Measurements from ENCODE around the gene AMPD2.

Gene AMPD2

DNA sequence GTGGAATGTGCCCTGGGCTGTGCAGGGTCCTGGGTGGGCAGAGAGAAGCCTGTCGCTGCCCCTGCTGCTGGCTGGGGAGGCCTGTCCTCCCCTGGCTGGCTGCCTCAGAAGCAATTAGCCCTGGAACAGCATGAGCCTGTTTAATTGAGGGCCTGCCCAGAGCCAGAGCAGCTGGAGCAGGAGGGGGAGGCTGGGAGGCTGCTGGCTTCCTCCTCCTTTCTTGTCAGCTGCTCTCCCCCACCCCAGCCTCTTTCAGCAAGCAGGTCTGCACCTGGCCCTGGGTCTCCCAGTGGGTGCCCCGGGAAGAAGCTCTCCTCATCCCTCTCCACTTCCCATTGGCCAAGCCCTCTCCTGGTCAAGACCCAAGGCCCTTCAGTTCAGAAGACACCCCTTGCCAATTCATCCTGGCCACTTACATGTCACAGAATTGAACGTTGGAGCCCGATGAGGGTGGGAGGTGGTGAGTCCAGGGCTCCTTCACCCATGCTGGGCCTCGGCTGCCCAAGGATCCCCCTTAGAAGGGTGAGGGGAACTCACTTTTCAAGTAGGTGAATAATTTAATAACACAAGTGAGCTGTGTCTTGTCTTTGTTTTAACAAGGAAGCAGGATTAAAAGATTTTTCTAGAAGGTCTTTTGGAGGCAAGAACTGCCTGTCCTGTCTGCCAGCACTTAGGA, 13.2 kb downstream of the AMPD2 start:
- in situ Hi-C loops (cut with HindIII; ENCODE audit: low sequenced_read_pairs): no loop called here
- no peak overlapping the region for H3K4me3 ChIP-seq (ENCODE audit: low read depth, low read length)
- TF ChIP-seq, protein P1, sequence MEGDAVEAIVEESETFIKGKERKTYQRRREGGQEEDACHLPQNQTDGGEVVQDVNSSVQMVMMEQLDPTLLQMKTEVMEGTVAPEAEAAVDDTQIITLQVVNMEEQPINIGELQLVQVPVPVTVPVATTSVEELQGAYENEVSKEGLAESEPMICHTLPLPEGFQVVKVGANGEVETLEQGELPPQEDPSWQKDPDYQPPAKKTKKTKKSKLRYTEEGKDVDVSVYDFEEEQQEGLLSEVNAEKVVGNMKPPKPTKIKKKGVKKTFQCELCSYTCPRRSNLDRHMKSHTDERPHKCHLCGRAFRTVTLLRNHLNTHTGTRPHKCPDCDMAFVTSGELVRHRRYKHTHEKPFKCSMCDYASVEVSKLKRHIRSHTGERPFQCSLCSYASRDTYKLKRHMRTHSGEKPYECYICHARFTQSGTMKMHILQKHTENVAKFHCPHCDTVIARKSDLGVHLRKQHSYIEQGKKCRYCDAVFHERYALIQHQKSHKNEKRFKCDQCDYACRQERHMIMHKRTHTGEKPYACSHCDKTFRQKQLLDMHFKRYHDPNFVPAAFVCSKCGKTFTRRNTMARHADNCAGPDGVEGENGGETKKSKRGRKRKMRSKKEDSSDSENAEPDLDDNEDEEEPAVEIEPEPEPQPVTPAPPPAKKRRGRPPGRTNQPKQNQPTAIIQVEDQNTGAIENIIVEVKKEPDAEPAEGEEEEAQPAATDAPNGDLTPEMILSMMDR (IDR thresholded peaks at IDR 0.05; ENCODE audit: low read depth, low read length): no peak
- DNase-seq (ENCODE audit: low read depth, low spot score): no peak

DNA sequence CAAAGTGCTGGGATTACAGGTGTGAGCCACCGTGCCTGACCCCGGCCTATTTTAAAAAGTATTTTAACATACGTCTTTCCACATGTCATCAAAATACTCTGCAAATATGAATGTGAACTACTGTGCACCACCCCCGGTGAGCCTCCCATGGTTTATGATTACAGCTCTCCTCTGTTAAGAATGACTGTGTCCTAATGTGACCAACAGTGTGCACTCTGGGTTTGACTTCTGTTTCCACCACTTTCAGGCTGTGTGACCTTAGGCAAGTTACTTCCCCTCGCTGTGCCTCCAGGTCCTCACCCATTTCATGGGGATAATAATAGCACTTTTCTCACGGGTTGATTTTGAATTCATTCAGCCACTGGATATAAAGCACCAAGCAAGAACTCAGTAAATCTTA, 14.7 kb downstream of the AMPD2 start:
- no peak overlapping the region for H3K4me3 ChIP-seq (ENCODE audit: low read depth, low read length)

DNA sequence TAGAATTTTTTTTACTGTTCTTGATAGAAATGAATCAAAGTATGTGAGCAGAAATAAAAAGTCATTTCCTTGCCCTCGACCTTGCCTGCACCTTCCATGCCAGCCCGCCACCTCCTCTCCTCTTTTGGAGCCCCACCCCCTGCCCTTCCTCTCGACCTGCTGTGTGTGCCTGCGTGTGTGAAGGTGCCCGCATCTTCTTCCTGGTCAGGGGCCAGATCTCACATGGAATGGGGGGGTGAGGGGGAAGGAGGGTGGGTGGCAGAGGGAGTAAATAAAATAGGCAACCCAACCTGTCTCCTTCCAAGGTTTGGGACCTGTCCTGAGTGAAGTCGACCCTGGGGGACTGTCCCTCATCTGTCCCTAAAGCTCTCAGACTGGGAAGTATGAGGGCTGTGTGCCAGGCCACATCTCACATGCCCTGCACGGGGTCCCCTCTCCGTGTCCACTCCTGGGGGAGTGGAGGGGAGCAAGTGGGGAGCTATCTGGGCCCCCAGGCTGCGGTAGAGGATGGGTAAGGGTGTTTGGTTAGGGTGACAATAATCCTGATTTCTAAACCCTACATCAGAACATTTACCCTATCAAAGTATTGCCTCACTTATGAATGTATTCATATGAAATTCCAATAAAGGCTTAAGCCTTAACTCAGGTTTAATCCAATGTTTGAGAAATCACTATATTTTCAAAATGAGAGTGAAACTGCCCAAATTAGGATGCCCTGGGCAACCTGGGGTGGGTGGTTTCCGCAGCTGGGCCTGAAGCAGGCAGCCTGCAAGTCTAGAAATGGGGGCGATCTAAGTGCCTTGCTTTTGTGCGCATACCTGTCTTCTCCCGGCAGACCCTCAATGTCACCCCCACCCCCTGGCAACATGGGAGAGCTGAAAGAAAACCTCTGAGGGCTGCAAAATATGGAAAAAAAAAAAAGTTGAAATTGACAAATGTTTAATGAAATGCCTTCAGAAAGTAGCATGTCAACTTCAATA, 15.4 kb downstream of the AMPD2 start:
- TF ChIP-seq, protein P1 (IDR thresholded peaks at IDR 0.05; ENCODE audit: low read depth, low read length): no peak
- no peak for DNase-seq (ENCODE audit: low read depth, low spot score)
- in situ Hi-C loops (cut with HindIII; ENCODE audit: low sequenced_read_pairs): no loop called here
- no peak overlapping the region for H3K4me3 ChIP-seq (ENCODE audit: low read depth, low read length)

More for the DNA sequence above, 14.7 kb downstream of the AMPD2 start:
- in situ Hi-C loops (cut with HindIII; ENCODE audit: low sequenced_read_pairs): no loop called here
- TF ChIP-seq, protein P1 (IDR thresholded peaks at IDR 0.05; ENCODE audit: low read depth, low read length): no peak
- DNase-seq (ENCODE audit: low read depth, low spot score): no peak

DNA sequence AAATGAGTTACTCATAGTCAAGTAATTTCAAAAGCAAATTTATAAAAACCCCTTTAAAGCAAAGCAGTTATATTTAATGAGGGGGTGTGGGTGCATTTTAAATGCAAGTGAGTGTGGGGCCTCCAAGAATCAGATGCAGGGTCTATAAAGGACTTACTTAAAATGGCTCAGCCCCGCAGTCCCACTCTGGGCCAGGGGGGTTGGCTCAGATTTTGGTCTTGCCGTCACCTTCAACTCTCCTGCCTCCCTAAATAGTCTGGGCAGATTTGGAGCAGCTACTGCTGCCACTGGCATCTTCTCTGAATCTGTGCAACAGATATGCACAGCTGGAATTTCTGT, 16.2 kb downstream of the AMPD2 start:
- TF ChIP-seq, protein P1 (IDR thresholded peaks at IDR 0.05; ENCODE audit: low read depth, low read length): no peak
- no peak for DNase-seq (ENCODE audit: low read depth, low spot score)
- no peak overlapping the region for H3K4me3 ChIP-seq (ENCODE audit: low read depth, low read length)
- in situ Hi-C loops (cut with HindIII; ENCODE audit: low sequenced_read_pairs): no loop called here

DNA sequence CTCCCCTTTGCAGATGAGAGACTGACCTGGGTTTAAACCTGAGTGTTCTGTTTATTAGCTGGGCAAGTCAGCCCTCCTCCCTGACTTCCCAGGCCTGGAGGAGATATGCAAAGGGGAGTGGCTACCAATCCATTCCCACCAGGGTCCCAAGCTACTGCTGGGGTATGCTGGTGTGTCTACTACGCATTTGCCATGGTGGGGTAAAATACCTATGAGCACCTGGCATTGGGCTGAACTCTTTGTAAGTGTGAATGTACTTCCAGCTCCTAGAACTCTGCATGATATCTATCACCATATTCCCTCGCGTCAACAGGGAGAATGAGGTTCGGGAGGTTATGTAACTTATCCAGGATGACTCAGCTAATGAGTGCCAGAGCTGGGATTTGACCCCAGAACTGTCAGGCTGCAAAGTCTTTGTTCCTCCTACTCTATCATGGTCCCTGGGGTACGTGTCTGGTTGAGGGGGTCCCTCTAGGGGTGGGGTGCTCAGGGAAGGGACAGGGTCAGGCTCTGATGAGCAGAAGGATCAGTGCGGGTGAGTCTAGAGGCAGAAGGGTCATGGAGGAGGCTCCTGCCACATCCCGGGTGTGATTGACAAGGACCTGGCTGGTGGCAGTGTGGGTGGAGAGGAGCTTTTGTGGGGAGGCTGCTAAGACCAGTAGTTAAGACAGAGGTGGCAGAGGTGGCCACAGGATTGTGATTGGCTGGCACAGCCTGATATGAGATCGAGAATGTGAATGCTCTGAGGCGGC, 16.7 kb downstream of the AMPD2 start:
- TF ChIP-seq, protein P1 (IDR thresholded peaks at IDR 0.05; ENCODE audit: low read depth, low read length): no peak
- DNase-seq (ENCODE audit: low read depth, low spot score): peak; percentile 40
- in situ Hi-C loops (cut with HindIII; ENCODE audit: low sequenced_read_pairs): no loop called here
- H3K4me3 ChIP-seq (ENCODE audit: low read depth, low read length): no peak overlapping the region

DNA sequence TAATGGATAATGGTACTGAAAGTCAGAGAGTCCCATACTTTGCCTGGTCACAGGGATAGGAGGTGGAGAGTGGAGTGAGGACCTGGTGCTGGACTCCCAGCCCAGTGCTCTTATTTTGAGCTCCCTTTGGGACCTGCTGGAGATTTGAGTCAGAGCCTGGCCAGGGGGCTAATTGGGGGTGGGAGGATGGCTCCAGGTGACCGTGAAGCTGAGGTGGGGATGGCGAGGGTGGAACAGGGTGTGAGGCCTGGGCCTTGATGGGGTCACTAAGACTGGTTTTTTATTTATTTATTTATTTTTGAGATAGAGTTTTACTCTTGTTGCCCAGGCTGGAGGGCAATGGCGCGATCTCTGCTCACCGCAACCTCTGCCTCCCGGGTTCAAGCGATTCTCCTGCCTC, 17.8 kb downstream of the AMPD2 start:
- TF ChIP-seq, protein P1 (IDR thresholded peaks at IDR 0.05; ENCODE audit: low read depth, low read length): no peak
- in situ Hi-C loops (cut with HindIII; ENCODE audit: low sequenced_read_pairs): no loop called here
- DNase-seq (ENCODE audit: low read depth, low spot score): no peak
- H3K4me3 ChIP-seq (ENCODE audit: low read depth, low read length): no peak overlapping the region
